Stimulated activated CD4-positive, alpha-beta T cell treated with anti-CD3 and anti-CD28 coated beads, Interleukin-4, amount 100 ng/mL, for 48 hours (primary cell): ENCODE data around the gene LPAR3.
A peak's percentile ranks its signal among the peaks of the same experiment; 100 is the strongest.

Experiments used
- DNase-seq, 2 donors: peaks; one replicate each; pipeline ENCODE4 v3.0.0-alpha.2; 2020; ENCODE audit warnings: low read depth in 2 of 2

LPAR3 gene

GRCh38 chr1:84774669-84775534 is 118.1 kb downstream of the LPAR3 start:
- DNase-seq, result no peak

DNA sequence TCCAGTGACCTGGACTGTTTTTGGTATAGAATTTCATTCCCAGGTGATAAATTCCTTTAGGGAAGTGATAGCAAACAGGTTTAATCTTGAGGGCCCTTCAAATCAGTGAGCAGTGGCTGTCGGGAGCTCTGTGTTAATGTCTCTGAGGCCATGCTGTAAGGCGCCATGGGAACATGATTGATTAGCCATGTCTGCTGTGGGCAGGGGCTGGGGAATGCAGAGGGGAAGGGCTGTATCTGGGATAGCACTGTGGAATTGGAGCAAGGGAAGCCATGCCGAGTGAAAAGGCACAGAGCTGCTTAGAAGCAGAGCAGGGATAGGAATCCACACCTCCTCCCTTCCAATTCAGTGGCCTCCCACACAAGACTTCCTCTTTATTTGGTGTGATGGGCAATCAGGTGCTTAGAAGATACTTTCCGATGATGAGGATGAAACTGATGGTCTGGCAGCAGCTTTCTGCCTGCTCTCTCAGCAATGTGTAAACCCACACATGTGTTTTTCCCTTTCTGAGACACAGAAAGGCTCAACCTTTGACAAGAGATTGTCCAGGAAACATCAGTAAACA is 119.0 kb downstream of the LPAR3 start:
- DNase-seq, result no peak

DNA sequence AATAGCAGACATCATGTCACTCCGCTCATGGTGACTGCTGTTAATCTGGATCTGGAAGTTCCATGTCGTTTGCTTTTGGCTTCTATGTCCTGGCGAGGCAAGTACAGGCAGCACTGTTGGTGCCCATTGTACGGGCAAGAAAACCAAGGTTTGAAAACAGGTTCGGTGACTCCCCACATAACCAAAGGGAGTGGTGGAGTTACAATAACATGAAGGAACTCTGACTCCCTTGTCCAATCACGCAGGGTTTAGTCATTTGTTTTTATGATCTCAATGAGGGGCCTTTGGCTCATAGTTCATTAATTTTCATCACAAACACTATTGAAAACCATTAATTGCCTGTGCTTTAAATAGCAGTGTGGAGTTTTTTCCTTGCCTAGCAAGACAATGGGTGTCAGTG is 119.8 kb downstream of the LPAR3 start:
- no peak for DNase-seq

GRCh38 chr1:84772428-84772943 is 120.5 kb downstream of the LPAR3 start:
- peak; percentile 37 to 47 for DNase-seq

- DNase-seq, result no peak
Observed at GRCh38 chr1:84771895-84772294, 121.1 kb downstream of the LPAR3 start.

DNA sequence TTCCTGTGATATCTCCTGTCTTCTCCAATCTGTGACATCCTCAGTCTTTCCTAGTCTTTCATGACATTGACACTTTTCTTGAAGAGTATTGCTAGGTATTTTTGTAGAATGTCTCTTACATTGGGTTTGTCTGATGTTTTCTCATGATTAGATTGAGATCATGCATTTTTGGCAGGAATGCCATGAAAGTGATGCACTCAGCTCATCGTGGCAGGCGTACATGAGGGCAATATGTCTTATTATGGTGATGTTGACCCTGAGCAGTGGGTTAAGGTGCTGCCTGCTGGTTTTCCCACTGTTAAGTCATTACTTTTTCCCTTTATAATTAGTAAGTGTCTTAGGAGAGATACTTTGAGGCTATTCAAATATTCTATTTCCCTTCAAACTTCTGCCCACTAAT is 122.5 kb downstream of the LPAR3 start:
- DNase-seq, result no peak

- DNase-seq, result no peak
Observed at GRCh38 chr1:84769636-84770035, 123.4 kb downstream of the LPAR3 start.

- DNase-seq, result no peak
Observed at GRCh38 chr1:84768634-84769033, 124.4 kb downstream of the LPAR3 start.

DNA sequence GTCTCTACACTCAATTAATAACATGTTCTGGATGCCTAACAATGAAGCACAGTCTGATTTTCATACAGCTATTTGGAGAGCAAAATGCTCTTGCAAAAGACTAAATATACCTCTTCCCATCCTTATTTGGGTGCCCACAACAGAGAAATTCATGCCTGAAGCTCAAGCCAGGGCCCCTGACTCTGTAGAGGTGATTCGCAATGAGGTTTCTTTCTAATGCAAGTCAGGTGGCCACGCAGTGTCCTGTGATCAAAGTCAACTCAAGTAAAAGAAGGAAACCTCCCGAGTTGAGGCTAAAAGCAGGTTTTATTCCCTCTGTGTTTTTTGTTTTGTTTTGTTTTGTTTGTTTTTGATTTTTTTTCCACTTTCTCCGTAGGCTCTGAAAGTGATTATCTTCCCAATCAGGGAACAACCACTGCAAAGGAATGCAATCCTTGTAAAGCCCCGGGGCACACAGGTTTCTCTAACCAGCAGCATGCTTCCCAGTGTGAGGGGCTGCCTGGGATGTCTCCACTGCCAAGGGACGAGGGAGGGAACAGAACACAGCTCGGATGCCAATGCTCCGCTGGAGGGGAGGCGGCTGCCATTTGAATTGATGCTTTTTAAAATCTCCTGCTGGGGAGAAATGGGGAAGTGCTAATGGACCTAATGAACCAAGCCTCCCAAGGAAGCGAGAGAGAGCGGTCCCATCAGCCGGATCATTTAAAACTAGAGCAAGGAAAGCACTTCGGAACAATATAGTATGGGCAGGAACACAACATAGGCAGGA is 128.9 kb downstream of the LPAR3 start:
- DNase-seq, result no peak

- no peak for DNase-seq
Observed at GRCh38 chr1:84762664-84763063, 130.3 kb downstream of the LPAR3 start.
